Stimulated activated CD4-positive, alpha-beta T cell treated with anti-CD3 and anti-CD28 coated beads, Interleukin-4, amount 100 ng/mL, for 4 hours (primary cell): ENCODE measurements around the gene DDX20.
A peak's percentile ranks its signal among the peaks of the same experiment; 100 is the strongest.

Source experiments
- DNase-seq, 2 experiments: peaks; one replicate each; pipeline ENCODE4 v3.0.0-alpha.2; 2020

Gene DDX20, protein sequence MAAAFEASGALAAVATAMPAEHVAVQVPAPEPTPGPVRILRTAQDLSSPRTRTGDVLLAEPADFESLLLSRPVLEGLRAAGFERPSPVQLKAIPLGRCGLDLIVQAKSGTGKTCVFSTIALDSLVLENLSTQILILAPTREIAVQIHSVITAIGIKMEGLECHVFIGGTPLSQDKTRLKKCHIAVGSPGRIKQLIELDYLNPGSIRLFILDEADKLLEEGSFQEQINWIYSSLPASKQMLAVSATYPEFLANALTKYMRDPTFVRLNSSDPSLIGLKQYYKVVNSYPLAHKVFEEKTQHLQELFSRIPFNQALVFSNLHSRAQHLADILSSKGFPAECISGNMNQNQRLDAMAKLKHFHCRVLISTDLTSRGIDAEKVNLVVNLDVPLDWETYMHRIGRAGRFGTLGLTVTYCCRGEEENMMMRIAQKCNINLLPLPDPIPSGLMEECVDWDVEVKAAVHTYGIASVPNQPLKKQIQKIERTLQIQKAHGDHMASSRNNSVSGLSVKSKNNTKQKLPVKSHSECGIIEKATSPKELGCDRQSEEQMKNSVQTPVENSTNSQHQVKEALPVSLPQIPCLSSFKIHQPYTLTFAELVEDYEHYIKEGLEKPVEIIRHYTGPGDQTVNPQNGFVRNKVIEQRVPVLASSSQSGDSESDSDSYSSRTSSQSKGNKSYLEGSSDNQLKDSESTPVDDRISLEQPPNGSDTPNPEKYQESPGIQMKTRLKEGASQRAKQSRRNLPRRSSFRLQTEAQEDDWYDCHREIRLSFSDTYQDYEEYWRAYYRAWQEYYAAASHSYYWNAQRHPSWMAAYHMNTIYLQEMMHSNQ

DNA sequence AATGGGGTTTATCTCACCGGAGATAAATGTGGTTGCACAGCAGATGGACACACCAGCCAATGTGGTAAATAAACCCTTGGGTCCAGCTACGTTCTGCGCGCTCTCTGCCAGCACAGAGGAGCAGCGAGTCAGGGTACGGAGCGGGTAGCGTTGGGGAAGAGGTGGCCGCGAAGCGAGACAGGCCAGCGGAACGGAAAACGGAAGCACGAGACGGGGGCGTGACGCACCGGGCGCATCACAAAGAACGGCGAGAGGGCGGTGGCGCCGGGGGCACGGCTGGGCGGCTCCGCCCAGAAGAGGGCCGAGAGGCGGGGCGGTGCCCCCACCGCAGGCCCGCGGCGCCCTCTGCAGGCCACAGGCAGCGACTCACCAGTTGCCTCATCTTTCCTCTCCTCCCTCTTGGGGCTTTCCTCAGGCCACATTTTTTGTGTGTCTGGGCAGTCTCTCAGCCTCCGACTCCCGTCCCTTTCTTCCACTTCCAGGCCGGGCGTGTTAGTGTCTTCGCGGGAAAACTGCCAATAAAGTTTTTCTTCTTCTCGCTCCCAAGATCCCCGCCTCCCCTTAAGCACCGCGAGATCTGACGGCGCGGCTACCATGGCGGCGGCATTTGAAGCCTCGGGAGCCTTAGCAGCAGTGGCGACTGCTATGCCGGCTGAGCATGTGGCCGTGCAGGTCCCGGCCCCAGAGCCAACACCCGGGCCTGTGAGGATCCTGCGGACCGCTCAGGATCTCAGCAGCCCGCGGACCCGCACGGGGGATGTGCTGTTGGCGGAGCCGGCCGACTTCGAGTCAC lies at the start of gene DDX20:
DDX20 (plus strand) TSS at position 571 of the 793 bp plus-strand sequence; CDS start at position 595, 24 bp downstream.
- DNase-seq, result peak; percentile 90 to 91

DNA sequence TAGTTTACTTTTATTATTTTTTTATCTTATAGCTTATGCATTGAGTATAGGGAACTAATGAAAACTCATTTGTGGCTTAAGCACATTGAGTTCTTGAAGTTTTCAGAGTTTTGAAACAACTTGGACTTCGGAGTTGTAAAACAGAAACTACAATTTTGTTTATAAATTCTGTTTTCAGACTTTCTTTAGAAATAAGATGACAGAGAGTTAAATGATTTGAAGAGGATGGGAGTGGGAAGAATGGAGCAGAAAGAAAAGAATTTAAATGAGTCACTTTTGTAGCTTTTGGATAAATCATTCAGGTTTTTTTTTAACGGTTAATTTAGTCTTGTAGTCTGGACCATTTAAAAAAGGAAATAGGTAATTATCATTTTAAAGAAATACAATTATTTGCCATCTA lies 48.8 kb upstream of the DDX20 start:
- DNase-seq, result no peak

DNA sequence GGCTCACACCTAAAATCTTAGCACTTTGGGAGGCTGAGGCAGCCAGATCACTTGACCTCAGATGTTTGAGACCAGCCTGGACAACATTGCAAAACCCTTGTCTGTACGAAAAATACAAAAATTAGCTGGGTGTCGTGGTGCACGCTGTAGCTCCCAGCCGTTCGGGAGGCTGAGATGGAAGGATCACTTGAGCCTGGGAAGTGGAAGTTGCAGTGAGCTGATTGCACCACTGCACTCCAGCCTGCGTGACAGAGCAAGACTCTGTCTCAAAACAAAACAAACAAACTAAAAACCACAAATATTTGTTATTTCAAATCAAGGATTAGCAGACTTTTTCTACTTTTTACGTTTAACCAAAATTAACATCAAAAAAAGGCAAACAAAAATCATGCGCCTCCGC lies 47.8 kb upstream of the DDX20 start:
- no peak for DNase-seq

DNA sequence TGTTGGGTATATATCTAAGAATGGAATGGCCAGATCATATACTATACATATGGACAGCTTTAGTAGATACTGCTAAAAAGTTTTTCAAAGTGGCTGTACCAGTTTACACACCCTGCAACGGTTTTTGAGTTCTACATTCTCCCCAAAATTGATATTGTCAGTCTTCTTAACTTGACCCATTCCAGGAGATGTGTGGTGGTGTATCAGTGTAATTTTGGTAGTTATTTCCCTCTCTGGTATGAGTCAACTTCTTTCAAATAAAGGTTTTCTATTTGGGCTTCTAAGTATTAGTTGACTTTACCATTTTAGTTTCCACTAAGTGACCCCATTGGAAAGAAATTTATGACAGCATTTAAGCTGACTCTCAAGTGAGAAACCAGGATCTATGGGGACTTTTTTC lies 45.7 kb upstream of the DDX20 start:
- no peak for DNase-seq

DNA sequence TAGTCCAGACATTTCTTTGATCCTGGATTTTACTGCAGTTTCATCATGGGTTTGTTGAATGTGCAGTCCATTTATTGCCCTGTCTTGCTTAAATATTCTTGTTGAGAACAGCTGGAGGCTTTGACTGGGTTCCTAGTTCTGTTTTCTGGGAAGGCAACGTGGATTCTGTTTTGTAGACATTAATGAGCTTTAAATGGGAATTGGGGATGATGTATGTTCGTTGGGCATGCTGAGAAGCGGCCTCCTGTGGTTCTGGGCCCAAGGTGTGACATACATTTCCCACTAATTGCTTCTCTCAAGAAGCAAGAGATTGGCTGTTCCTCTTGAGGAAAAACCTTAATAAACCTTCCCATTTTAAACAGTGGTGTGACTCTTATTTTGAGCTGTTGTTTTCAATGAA lies 39.4 kb upstream of the DDX20 start:
- DNase-seq, result no peak

DNA sequence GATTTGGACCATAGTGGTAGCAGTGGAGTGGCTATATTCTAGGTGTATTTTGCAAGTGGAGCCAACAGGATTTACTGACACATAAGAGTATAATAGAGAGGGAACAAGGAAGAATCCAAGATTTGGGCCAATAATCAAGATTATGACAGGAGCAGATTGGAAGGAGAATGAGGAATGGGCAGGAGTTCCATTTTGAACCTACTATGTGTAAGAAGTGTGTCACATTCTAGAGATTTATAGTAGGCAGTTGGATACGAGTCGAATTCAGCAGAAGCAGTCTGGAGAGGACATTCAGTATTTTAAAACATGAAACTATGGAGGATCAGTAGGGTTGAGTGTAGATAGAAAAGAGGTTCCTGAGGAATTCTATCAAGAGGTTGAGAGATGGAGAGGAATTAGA lies 38.3 kb upstream of the DDX20 start:
- DNase-seq, result no peak

DNA sequence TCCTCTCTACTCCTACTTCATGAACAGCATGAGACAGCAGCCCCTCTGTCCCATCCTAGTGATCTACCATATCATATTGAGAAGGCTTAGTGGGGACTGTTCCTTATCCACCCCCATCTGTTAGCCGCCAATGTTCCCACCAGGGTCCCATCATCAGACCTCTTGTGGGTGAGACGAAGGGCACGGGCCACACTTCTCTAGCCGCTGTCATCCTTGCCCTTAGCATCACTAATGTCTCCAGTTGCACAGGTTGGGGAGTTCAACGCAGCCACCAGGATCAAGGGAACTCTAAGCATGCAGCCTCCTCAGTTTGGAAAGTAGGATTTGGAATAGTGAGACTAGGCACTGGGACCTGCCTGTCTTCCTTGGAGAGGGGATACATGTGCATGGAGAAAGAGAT lies 36.6 kb upstream of the DDX20 start:
- DNase-seq, result no peak

DNA sequence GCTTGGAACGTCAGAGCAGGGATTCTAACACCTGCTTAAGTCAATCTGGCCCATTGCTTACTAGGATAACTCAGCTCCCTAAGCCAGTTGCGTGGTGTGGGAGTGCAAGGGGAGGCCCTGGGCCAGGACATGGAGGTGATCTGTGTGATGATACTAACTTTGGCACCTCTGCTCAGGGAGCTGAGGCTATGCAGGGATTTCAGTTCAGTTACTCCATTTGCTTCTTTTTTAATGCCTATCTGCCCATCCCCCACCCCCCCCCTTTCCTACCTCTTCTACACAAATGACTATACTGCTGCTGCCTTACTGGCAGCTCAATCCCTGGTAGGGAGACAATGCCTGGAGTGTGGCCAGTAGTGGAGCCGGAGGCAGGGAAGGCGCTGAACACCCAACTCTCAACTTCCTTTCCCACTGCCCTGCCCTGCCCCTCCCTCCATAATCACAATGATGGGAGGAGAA lies 36.0 kb upstream of the DDX20 start:
- DNase-seq, result no peak

DNA sequence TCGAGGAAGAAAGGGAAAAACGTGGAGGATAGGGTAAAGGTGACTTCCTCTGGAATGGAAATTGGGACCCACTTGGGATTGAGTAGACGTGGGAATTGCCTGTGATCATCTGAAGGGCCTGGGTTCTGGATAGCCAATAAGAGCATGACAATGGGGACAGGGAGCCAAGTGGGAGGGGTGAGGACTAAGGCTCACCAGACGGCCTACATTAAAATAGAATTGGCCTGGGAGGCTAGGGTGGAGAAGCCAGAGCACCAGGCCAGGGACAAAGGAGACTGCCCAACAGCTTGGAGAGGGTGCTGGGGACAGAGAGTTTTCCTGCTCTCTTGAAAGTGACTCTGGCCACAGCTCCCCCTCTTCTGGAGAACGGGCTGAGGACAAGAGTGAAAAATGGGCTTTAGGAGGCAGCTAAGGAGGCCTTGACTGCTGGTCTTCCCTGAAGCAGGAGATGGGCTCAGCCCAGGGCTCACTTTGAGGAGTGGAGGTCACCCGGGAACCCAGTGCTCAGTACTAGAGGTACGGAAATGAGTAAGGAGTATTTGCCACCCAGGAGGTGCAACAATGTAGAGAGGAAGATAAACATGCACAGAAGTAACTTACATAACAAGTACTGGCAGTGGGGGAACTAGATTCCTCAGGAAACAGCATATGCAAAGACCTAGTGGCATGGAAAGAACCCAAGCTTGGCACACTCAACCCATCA lies 35.3 kb upstream of the DDX20 start:
- no peak for DNase-seq

DNA sequence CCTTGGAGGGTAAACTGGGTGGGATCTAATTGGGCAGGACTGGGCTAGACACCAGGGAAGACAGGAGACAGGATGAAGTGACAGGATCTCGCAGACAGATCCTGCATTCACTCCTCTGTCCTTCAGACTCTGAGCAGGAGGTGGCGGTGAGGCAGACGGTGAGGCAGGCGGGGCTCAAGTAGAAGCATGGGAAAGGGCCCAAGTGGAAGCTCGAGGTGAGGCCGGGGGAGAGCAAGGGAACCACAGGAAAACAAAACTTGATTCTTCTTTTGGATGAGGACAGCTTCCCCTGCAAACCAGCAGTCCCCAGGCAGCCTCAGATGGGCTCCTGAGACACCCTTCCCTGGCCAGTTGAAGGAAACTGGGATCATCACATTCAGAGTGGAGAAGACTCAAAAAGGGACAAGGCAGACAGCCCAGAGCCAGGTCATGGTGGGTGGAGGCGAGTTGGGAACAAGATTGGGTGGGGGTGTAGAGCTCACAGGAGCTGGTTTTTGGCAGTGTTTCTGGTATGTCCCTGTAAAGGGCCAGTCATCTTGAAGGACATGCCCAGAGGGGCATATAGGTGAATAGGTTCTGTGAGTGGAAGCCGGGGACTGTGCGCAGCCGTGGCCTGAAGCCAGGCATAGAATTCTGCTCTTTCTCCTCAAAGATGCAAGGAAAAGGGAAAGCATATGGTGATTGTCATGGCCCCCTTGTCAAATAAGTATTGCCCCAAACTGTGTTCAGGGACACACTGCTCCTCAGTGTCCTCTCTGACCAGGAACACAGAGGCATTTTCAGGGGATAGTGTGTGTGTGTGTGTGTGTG lies 34.5 kb upstream of the DDX20 start:
- no peak for DNase-seq

DNA sequence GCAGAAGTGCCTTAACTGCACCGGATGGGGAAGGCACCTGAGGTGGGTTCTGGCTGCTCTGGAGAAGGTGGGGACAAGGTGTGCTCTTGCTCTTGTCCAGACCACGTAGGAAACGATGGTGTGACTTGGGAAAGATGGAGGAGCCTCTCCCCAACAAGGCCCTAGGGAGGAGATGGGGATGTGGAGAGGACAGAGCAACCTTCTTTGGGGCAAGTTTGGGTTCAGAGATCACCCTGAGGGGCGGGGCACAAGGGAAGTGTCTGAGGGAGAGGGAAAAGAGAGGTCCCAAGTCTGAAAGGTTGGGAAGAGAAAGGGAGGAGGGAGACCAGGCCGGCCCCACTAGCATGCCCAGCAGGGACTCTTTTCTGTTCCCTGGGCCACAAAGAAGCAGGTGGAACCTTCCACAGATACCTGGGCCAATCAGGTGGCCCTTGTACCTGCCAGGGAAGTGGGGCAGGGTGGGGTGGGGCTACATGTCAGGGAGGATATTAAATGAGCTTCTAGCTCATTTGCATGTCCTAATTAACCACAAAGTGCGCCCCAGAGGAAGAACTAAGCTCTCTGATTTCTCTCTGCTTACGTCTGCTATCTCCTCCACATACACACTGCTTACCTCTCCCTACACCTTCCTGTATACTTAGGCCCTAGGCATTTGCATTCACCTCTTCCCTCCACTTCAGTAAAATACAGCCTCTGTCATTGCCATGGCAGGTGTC lies 32.5 kb upstream of the DDX20 start:
- no peak for DNase-seq

DNA sequence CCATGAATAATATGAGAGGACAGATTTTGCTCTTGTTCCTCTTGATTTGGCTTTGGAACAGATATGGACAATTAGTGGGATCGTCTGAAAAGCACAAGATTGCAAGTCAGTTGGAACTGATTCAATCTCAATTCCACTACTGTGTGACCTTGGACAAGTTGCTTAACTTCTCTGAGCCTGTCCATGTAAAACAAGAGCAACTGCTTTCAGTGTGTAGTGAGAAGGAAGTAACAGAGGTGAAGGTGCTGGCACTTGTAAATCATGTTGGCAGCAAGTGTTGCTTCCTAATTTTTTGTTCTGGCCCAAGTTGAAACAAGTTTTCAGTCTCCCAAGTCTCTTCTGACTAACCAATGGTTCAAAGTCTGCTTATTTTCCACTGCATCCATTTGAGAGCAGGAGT lies 31.8 kb upstream of the DDX20 start:
- DNase-seq, result no peak

DNA sequence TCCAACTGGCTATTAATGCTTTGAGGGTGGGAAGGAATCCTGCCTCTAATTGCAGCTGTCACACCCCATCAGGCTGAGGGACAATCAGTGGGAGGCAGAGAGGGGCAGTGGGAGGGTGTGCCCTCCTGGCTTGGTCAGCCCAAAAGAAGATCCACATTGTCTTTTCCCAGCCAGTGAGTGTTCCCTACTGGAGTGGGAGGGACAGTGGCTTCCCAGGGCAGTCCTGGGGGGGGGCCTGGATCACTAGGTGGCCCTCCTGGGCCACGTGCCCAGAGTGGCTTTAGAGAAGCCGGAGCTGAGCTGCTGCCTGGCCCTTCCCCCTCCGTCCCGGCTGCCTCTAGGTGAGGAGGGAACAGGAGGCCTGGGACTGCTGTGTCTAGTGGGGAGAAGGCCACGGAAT lies 30.5 kb upstream of the DDX20 start:
- DNase-seq, result no peak

DNA sequence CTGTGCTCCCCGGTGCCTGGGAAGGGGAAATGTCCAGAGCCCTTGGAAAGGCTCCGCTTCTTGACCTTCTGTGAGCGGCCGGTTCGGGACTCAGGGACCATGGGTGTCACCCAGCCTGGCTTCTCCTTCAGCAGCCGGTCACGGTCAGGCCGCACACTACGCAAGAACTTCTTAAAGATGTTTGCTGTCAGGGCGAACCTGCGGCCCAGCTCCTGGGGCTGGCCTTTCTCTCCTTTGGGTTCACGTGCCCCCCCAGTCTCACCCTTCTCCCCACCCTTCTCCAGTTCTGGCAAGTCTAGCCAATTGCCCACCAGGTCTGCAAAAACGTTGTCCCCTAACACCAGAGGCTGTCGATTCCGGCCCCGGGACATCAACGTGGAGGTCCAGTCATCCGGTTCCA lies 28.6 kb upstream of the DDX20 start:
- no peak for DNase-seq

DNA sequence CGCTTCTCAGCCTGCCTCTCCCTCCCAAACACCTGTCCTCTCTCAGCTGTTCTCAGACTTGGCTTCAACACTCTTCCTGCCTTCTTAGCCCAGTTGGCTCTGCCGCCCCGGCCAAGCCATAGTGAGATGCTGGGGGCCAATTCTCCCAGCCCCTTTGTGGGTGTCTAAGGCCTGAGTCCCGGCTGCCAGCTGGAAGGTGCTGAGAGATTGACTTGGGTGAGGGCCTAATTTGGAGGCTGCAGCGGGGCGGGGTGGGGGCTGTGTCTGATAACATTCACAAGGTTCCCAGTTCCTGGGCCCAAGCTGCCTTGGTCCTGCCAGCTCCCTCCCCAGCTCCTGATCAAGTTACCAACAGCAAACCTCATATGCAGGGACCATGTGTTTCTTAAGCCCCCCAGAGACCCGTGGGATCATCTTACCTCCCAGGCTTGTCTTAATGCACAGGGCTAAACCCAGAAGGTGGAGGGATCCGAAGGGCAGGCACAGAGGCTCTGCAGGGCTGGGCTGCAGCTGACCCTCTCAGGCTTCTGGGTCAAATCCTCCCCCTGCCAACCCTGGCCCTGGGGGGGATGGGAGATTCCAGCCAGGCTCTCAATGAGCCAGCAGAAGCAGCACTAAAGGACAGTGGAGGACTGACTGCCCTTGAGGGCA lies 26.3 kb upstream of the DDX20 start:
- DNase-seq, result no peak

DNA sequence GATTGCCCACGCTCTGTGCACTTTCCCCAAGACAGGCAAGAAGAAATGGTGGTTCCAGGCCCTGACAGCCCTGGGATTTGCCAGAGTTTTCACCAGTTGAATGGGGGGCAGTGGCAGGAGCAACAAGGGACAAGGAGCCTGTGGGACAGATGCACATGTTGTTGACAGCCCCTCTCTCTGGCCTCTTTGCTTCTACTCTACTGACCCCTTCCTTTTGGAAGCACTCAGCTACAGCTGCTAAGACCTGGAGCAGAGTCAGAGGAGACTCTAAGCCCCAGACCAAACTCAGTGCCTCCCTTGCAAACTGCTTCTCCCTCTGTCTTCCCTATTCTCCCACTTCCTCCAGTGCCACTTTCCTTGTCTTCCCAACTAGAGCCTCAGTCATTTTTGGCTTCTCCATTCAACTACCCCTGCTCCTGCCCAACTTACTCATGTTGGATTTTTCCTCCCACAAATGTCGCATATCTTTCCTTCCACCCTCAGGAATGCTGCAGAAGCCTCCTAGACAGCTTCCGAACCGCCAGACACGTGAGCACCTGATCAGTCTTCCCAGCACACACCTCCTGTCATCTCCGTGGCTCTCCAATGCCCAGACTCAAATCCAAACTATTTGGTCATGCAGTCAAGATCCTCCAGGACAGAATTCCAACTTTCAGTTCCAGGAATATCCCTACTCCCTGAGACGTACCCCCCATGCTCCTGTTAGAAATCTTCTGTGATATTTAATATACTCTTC lies 25.6 kb upstream of the DDX20 start:
- no peak for DNase-seq

DNA sequence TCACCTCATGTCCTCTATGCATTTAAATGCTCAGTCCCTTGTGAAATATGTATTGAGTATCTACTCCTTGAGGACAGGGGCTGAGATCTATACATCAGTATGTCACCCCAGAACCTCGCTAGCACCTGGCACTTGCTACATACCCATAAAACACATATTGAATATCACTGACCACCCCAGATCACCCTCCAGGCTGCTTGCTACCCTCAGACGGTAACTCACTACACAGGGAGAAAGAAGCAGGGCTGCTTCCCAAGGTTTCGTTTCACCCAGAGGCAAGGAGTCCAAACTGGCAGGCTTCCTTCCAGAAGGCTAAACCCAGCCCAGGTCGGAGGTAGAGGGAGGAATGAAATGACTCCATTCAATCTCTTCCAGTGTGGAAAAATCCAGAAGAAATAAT lies 25.0 kb upstream of the DDX20 start:
- DNase-seq, result no peak

DNA sequence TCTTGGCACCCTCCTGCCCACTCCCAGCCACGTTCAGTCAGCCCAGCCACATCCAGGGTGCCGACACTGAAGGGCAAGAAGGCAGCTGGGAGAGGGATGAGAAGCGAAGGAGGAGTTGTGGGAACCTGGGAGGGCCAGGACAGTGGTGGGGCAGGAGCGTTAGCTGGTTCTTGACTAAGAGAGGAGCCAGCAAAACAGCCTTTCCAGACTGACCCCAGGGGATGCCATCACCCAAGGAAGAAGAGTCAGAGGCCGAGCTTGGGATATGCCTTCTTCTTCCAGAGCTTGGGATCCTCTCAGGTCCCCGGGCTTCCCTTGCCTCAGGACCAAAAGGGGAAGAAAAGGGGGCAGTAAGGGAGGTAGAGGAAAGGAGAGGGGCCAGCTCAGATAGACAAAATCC lies 23.7 kb upstream of the DDX20 start:
- no peak for DNase-seq

DNA sequence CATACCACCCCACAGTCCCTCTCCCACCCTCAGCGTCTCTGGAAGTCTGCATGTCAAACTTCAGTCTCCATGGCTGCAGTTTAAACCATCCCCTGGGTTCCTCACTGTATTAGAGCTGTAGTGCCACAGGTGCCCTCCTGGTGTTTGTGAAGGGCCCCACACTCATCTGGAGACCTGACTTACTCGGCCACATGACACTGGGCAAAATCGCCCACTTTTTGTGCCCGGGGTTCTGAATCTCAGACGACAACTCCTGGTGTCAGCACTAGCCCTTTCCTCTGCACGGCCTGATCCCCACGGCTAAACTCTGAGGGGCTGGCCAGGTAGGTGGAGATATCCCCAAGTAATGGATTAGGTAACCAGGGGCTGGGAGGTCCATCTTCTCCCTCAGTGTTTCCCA lies 23.0 kb upstream of the DDX20 start:
- no peak for DNase-seq
